Liver (tissue), 3 donors: ENCODE results near the gene EIF4E3.

ENCODE experiments used
- TAF1 ChIP-seq: conservative IDR thresholded peaks from 2 replicates; pipeline ENCODE4 v1.6.1; 2016; ENCODE audit warnings: antibody characterized with exemption, mild to moderate bottlenecking
- YY1 ChIP-seq: IDR thresholded peaks from 2 replicates; pipeline ENCODE4 v1.6.1; 2016; ENCODE audit warnings: antibody characterized with exemption, mild to moderate bottlenecking
- TF ChIP-seq, protein P1 (sequence below): fragments of 150-350 bp; IDR thresholded peaks from 2 replicates; pipeline ENCODE4 v1.5.1; 2017; ENCODE audit warnings: improper control_type of control experiment, low read depth, low read length; ENCODE audit not compliant: missing input control
- TF ChIP-seq, protein P2 (sequence below): IDR thresholded peaks from 2 replicates; pipeline ENCODE4 v1.6.1; 2016; ENCODE audit warnings: antibody characterized with exemption
- donor health status: healthy.
- donor health status: healthy.

DNA sequence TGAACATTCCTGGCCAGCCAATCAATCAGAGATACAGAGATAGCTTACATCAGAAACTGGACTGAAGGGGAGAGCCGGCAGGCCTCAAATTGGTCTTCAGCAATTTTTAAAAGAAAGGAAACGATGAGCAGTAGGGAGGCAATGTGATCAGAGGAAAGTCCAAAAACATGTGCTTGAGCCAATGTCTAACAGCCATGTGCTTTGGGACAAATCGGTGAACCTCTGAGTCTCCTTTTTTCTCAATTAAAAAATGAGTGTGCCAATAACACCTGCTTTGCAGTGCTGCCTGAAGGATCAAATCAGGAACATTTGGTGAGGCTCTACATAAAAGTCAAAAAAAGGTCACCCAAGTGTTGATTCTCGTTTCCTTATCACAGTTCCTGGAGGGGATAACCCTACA lies 7.4 kb upstream of the EIF4E3 start:
- TF ChIP-seq TAF1 = no peak
- TF ChIP-seq, protein P1, sequence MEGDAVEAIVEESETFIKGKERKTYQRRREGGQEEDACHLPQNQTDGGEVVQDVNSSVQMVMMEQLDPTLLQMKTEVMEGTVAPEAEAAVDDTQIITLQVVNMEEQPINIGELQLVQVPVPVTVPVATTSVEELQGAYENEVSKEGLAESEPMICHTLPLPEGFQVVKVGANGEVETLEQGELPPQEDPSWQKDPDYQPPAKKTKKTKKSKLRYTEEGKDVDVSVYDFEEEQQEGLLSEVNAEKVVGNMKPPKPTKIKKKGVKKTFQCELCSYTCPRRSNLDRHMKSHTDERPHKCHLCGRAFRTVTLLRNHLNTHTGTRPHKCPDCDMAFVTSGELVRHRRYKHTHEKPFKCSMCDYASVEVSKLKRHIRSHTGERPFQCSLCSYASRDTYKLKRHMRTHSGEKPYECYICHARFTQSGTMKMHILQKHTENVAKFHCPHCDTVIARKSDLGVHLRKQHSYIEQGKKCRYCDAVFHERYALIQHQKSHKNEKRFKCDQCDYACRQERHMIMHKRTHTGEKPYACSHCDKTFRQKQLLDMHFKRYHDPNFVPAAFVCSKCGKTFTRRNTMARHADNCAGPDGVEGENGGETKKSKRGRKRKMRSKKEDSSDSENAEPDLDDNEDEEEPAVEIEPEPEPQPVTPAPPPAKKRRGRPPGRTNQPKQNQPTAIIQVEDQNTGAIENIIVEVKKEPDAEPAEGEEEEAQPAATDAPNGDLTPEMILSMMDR = no peak
- TF ChIP-seq, protein P2, sequence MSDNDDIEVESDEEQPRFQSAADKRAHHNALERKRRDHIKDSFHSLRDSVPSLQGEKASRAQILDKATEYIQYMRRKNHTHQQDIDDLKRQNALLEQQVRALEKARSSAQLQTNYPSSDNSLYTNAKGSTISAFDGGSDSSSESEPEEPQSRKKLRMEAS = no peak
- no peak for TF ChIP-seq YY1
